GM21528 (cell line): ENCODE data around the gene TDRD7.

Experiments
- ATAC-seq: cut with Tn5 transposase; IDR thresholded peaks from one replicate; pipeline ENCODE4 v1.9.1; 2021; ENCODE audit warnings: mild to moderate bottlenecking, moderate library complexity; ENCODE audit not compliant: unreplicated experiment, low FRiP score

TDRD7 gene

DNA sequence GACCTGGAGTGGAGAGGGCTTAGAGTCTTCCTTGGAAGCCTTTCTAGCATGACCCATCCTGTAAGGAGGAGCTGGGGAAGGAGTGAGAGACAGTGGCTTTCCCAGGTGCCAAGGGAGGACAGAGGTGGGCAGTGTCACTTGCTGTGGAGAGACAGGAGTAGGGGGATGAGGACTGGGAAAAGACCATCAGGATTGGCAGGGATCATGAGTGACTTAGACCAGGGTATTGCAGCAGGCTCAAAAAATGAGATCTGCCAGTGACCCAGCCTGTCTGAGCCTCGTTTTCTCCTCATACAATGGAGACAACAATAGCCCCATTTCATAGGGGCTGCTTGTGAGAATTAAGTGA is 91.9 kb downstream of the TDRD7 start:
- no peak for ATAC-seq

DNA sequence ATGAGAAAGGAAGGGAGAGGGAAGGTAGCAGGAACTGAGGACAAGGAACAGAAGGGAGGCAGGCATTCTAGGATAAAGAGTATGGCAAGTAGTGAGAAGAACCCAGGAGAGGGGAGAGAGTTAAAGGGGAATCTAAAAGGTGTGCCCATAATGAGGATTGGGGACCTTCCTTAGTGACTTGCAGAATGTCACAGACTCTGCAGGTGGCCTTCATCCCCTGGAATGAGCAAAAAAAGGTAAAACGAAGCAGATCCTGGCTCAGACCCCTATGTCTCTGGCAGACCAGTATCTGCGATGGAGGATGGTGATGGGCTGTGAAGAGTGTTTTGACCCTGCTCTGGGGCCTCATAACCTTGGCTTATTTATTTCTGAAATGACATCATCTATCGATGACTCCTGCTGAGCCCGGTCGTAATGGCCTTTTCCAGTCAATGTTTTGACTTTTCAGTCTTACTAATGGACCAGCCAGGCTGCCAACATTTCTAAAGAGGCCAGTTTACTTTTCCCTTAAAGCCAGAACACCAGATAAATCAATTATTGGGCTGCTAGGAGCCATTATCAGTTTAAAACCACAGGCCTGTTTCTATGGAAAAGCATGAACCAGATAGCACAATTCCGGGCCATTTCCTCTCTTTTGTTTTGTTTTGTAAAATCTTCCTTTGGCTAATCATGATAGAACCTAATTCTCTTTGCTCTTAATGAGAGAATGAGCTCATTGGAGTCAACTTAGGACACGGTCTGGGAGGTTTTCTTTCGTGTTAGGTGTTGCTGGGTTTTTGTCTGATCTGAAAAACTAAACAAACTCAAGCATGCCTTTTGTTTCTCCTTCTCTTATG is 92.7 kb downstream of the TDRD7 start:
- no peak for ATAC-seq

DNA sequence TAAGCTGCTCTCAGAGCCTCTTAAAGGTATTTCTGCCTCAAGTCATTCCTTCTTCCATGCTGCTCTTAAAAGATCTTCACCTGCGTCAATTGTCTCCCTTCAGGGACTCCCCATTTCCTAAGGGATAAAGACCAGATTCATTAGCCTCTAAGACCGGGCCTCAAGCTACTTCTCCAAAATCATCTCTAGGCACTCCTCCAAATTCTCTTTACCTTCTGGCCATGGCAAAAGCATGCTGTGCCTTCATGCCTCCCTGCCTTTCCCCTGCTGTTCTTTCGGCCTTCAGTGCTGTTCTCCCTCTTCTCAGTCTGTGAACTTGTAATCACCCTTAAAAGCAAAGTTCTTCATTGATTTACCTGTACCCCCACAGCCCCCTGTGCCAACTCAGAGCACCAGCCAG is 93.9 kb downstream of the TDRD7 start:
- ATAC-seq = no peak

DNA sequence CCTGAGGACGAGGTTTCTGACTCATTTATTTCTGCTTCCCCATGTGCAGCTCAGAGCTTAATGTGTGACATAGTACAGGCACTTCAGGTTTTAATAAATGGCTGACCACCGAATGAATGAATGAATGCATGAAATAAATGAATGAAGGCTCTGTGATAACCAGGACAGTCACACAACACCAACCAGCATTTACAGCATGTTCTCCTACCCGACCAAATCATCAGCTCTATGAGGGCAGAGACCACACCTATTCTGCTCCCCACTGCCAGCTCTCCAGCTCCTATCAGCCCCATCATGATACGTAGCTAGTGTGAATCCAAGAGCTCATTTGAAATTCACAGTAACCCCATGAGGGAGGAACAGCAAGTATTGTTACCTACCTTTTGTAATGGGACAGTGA is 94.4 kb downstream of the TDRD7 start:
- no peak for ATAC-seq

DNA sequence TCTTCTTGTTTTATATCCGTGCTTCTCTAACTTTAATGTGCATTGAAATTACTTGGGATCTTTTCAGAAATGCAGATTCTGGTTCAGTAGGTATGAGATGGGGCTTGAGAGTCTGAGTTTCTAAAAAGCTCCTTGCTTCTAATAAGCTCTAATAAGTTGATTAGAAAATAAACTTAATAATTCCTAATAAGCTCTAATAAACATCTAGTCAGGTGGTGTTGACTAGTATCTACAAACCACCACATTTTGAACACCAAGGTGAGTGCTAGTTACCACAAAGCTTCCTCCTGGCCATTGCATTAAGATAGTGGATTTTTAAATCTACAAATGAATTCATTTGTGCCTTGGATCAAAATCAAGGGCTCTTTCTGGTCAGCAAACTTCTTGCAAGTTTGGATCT is 94.9 kb downstream of the TDRD7 start:
- no peak for ATAC-seq

DNA sequence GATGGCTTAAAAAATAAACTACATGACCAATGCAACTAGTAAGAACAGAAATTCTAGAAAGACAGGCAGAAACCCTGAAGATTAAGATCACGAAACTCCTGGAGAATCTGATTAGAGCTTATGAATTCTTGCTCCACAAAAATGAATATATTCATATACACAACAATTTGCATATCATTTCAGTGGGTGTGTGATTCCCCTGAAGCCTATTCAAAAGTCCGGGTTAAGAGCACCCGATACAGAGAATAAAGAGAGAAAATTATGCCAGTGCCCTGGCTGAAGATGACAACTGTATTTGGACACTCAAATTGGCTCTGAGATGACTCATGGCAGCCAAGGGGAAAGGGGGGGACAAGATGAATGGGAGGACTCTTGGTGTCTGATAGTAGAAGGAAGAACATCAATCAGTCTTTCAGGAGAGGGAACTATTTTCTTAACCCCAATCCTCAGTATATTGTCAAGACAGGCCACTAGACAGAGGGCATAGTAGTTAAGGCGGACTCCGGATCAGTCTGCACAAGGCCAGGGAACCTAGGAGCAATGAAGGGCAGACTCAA is 95.6 kb downstream of the TDRD7 start:
- ATAC-seq = no peak

DNA sequence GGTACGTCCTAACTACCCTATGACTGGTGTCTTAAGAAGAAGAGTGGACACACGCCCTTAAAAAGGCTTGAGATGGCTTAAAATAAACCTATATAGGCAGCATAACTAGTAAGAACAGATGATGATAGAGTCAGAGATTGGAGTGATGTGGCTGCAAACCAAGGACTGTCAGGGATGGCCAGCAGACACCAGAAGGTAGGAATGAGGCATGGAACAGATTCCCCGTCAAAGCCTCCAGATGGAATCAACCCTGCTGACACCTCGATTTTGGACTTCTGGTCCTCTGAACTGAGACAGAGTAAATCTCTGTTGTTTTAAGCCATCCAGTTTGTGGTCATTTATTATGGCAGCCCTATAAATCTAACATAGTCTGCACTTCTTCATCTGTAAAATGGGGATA is 97.0 kb downstream of the TDRD7 start:
- no peak for ATAC-seq

DNA sequence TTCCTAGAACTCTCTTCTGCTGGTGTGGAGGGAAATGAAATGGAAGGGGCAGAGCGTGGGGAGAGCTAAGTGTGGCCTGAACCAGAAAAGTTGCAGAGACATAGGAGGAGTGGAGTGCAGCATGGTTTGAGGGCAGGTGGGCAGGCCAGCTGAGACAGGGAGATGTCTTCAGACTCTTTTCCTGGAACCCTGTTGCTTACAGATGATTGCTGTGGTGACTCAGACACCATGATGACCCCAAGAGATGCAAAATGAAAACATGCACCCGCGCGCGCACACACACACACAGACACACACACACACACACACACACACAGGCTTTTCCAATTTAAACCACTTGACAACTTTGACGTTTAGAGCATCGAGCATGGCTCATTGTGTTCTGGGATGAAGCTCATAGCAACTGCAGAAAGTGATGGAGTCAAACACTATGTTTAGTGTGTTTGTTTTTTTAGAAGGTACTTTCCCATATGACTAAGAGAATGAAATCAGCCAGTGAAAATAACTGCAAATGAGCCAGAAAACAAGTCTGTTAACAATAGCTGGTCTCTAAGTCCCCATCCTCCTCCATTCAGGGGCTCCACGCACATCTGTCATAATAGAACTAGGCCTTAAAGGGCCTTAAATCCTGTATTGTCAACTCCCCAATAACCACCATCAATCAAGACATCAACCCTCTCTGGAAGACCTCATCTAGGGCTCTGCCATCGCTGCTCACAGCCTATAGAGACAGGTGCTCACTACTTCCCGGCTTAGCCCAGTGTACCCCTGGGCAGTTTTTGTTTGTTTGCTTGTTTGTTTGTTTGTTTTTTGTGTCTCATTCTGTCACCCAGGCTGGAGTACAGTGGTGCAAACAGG is 99.1 kb downstream of the TDRD7 start:
- ATAC-seq = peak; percentile 55

DNA sequence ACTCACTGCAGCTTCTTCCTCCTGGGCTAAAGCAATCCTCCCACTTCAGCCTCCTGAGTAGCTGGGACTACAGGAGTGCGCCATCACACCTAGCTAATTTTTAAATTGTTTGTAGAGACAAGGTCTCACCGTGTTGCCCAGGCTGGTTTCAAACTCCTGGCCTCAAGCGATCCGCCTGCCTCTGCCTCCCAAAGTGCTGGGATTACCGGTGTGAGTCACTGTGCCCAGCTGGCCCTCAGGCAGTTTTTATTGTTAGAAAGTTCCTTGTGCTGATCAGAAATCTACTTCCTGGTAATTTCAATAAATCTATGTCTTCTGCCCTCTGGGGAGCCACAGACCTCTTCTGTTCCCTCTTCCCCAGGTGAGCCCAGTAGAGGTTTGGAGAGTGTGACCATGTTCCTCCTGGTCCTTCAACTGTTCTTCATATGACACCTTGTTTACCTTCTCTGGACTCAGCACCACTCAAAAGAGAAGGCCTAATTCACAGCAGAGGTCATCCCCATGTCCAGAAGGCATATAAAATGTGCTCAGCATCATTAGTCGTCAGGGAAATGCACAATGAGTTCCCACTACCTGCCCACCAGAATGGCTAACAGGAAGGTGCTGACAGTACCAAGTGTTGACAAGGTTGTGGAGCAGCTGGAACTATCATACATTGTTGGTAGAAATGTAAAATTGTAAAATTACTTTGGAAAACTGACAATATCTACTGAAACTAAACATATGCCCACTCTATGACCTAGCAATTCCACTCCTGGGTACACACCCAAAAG is 99.9 kb downstream of the TDRD7 start:
- no peak for ATAC-seq

DNA sequence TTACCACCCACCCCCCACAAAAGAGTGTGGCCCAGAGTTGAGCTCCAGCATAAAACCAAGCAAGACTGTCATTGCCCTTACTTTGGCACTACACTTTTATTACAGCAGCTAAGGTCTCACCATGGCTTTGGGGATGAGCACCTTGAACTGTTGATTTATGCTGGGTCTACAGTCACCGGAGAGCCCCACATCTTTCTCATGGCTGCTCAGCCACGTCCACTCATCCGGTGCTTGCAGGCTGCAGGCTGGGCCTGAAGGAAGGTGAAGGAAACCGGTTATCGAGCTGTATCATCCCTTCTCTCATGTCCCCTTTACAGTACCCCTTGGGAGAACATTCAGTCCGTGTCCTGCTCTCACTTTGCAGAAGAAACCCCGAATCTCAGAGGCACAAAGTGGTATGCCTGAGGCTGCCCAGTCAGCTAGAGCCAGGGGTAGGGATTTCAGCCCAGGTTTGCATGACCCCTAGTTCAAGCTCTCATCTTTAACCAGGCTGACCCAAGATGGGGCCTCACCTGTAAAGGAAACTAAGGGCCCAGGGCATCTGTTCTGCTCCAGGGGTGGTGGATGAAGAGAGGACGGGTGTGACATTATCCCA is 101.2 kb downstream of the TDRD7 start:
- no peak for ATAC-seq

DNA sequence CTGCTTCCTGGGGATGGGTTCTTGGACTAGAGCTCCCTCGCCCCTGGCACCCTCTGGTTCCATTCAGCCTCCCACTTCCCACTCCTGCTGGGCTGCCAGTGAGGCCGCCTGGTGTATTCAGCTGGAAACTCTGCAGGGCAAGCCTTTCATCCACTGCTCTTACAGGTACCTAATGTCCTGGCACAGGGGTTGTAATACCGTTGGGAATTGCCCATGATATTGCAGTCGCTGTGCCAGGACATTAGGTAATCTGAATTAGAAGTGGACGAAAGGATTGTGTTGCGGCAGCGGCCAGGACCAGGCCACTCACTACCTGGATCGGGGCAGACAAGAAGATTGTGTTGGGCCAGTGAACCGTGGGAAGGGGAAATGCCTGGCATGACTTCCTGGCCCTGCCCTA is 102.6 kb downstream of the TDRD7 start:
- no peak for ATAC-seq

DNA sequence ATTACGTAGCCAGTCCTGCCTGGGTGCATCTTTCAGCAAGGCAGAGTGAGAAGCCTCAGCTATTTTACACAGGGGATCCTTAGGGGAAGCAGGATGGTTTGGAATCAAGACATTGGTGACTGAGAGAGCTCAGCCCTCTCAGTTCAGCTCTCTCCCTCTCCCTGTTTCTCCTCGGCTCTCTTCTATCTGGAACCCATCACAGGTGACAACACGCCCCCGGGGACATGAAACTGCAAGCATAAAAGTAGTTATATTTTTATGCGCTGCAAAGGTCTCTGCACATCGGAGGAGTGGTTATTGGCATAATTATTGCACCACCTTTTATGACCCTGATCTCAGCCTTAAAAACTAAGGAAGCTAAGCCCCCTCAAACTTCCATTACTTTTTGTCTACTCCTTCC is 103.8 kb downstream of the TDRD7 start:
- no peak for ATAC-seq

DNA sequence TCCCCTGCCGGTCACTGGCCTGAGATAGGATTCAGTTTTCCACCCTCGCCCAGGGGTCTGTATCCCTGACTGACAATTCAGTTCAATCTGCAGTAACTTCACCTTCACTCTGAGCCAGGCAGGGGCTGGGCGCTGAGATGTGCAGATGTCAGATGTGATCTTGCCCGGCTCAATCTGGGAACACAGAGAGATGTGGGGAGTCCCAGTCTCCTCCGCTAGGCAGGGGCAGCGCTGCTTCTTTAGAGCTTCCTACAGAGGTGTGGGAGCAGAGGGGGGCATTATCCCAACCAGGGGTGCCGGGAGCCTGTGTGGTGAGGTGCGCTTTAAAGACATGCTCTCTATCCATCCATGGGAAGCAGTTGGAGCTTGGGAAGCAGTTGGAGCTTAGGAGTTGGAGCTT is 104.2 kb downstream of the TDRD7 start:
- no peak for ATAC-seq

DNA sequence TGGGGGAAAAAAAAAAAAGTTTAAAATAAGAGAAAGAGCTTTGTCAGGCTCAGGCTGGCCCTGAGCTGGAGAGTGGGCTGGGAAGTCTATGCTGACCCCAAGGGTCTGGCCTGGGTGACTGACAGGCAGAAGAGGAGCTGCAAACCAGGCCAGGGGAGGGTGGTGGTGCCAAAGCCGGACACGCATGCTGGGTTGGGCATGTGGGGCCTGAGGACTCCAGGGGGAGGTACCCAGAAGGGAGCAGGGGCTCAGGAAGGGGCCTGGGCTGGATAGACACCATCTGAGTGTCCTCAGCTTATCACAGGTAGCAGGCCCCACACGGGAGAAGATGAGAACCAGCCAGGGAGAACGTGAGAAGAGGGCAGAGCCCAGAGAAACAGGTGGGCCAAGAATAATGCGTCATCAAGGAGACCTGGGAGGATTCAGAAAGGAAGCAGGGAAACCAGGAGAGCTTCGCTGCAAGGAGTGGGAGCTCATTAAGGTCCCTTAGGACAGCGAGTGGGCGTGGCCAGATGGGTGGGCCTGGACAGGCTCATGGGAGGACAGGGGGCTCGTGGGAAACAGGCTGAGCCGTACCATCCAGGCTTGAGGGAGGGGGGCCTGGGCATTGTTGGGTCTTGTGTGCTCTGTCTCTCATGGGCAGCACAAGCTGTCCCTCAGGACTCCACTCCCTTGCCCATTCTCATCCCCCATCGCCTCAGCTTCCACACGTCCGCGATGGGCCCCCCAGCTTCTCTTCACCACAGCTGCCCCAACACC is 105.6 kb downstream of the TDRD7 start:
- ATAC-seq = no peak

DNA sequence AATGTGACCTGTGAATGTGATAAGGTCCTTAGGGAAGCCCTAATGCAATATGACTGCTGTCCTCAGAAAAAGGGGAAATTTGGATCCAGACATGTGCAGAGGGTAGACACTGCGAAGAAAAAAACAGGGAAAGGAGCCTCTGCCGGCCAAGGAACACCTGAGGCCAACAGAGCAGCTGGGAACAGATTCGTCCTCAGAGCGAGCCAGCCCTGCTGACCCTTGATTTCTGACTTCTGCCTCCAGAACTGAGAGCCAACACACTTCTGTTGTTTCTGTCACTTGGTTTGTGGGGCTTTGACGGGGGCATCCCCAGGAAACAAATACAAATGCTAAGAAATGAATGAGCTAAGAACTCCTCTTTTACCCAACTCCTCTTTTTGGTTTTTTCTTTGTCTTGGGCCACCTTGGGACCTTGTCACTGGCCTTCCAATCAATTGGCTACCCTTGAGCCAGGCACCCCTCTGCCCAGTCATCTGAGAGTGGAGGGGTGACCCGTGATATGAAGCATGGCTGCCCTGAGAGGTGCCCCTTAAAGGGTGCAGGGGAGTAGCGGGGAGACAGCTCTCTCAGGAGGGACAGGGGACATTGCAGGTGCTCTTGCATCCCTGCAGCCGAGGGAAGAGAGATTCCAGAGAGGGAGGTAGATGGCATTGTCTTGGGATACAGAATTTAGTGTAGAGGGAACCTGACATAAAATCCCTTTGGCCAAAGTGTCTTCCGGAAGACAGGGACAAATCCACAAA is 106.4 kb downstream of the TDRD7 start:
- no peak for ATAC-seq

DNA sequence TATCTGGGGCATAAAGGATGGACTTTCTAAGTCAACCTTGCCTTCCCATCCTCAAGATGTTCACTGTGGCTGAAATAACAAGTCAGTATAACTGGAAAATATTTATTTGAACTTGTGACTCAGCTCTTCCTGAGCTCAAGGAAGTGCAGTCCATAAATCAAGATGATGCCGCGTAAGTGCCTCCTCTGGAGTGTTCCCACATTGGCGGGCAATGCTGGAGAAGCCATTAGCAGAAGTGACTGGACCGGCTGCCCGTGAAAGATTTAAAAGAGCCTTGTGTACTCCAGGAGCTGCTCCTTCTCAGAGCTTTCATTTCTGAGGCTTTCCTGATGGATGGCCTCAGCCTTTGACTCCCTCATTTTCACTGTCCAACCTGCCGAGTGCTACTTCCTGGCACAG is 107.0 kb downstream of the TDRD7 start:
- ATAC-seq = no peak

DNA sequence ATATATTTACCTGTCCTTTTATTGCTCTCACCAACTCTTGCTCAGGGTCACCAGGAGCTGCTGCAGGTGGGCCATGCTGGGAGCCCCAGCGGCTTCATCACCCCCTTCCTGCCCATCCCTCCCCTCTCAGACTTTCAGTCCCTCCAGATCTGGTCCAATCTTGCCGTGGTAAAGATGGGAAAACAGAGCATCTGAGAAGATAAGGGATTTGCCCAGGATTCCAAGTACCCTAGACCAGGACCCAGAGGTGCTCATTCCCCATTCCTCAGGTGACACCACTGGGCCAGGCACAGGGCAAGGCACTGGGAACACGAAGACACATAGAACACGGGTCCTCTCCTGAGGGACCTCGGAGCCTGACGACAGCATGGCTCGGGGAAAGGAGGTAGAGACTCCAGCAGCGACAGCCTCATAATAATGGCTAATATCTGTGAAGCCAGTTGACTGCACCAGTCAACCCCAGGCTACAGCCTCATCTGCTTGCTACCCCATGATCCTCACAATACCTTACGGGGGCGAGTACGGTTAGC is 107.6 kb downstream of the TDRD7 start:
- no peak for ATAC-seq

DNA sequence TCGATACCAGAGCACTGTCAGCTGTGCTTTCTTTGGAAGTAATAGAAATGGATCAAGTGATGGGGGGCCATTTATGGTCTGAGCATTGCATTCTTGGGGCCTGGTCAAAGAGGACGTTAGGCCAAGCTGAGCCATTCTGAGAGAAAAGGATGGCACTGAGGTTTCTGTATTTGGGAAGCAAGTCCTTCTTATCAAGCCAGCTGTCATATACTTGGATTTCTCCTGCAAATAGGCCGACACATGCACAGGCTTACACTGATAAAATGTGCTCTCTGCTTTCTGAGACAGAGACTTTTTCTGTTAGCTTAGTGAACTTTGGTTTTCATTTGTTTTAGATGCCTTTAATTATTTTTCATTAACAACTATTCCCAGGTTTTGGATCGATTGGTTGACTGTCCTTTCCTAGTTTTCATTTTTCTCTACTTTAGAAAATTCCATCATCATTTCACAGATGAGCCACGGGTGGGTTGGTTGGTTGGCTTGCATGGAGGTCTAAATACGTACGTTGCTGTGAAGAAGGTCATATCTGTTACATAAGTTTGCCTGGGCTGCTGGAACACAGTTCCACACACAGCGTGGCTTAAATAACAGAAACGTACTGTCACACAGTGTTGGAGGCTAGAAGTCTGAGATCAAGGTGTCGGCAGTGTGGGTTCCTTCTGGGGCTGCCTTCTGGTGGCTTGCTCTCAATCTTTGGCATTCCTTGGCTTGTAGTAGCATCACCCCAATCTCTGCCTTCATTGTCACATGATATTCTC is 109.9 kb downstream of the TDRD7 start:
- no peak for ATAC-seq
